Activated naive CD8-positive, alpha-beta T cell treated with anti-CD3 and anti-CD28 coated beads, Interleukin-2, amount 50 U/mL, for 16 hours (primary cell): ENCODE results near the gene NFIA.

Source experiments
- DNase-seq: peaks from one replicate; pipeline ENCODE4 v3.0.0-alpha.2; 2020; ENCODE audit warnings: low read depth, low spot score

The NFIA gene

GRCh38 chr1:61083807-61084440, 1.6 kb downstream of the NFIA start:
- DNase-seq = no peak

GRCh38 chr1:61084491-61085031, 2.2 kb downstream of the NFIA start:
- no peak for DNase-seq

GRCh38 chr1:61085206-61085982, 3.0 kb downstream of the NFIA start:
- DNase-seq = no peak

DNA sequence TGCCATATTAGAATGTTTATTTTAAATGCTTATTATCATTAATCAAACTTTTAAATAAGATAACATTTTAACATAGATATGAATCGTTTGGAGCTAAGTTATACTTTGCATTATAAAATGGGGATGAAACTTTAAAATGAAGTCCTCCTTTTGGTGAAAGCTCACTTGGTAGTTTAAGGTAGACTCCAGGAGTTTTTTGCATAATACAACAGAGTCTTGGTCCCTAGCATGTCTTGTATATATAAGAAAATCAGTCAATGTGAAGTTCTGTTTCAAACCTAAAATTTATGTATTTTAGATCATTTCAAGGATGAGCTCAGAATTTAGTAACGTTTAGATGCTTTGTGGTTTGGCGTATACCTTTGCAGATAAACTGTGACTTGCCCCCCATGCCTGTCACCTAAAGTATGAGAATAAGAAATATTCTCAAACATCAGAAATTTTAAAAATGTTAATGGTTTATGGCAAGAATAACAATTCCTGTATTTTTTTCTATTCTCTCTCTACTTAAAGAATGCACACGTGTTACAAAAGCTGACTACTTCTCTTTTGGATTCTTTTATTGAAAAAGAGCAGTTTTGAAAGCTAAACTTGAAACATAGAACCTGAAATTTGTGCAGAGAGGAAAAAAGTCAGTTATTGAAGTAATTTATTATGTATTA, 3.8 kb downstream of the NFIA start:
- DNase-seq = no peak

DNA sequence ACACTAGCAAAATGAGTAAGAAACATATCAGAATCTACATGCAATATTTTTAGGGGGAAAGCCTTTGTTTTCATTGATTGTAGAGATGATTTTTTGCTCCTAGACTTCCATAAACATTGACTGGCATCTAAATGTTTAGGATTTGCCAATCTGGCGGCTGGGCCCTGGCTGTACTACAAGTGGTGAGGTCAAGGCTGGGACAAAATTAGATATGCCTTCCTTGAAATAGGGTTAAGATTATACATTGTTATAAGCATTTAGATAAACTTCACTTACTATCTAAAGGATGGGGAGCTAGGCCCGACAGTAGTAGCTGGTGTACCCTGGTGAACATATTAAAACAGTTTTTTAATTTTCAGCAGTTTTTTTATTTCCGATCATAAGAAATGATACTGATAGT, 5.2 kb downstream of the NFIA start:
- DNase-seq = no peak

DNA sequence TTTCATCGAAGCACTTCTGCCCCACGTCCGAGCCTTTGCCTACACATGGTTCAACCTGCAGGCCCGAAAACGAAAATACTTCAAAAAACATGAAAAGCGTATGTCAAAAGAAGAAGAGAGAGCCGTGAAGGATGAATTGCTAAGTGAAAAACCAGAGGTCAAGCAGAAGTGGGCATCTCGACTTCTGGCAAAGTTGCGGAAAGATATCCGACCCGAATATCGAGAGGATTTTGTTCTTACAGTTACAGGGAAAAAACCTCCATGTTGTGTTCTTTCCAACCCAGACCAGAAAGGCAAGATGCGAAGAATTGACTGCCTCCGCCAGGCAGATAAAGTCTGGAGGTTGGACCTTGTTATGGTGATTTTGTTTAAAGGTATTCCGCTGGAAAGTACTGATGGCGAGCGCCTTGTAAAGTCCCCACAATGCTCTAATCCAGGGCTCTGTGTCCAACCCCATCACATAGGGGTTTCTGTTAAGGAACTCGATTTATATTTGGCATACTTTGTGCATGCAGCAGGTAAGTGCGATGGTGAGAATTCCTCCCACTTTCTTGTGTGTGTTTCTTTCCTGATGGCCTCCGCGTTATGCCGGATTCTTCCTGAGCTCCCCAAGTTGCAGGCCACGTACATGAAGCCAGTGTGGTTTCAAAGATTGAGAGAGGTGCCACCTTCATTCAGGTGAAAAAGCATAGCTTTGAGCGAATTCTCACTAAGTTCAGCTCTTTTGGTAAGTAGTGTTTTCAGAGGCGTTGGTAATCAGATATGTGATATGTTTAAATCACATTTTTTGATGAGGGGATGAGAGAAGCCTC, 6.0 kb downstream of the NFIA start:
- no peak for DNase-seq

DNA sequence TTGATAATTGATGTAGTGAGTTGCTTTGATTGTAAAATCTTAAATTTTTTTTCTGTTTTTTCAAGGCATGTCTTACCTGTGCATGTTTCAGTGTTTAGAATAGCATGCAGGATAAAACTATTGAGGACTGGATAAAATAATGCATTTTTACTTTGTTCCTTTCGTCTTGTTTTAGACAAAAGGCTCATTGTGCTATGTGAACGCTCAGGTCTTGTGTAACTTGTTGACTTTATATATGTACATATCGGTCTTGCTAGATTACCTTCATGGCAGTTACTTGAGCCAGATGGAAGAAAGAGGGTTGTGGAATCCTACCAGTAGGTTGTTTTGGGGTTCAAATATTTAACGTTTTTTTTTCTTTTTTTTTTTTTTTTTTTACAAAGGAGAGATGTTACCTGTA, 7.0 kb downstream of the NFIA start:
- no peak for DNase-seq

DNA sequence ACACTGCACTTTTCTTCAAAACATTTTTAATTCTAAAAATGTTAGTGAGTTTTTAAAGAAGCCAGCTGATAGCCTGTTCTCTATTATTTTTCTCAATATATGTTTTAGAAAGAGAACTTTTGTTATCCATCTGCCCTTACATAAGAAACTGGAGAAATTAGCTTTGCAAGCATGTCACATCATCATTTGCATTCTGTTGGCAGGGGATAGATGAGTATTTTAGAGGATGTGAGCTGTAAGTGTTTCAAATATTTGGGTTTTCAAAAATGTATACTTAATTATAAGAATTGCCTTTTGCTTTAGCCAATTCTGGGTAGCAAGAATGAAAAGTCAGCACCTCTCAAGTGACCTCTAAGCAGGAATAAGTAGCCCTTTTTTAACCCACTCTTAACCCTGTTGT, 7.4 kb downstream of the NFIA start:
- DNase-seq = no peak

GRCh38 chr1:61090546-61091202, 8.3 kb downstream of the NFIA start:
- no peak for DNase-seq

DNA sequence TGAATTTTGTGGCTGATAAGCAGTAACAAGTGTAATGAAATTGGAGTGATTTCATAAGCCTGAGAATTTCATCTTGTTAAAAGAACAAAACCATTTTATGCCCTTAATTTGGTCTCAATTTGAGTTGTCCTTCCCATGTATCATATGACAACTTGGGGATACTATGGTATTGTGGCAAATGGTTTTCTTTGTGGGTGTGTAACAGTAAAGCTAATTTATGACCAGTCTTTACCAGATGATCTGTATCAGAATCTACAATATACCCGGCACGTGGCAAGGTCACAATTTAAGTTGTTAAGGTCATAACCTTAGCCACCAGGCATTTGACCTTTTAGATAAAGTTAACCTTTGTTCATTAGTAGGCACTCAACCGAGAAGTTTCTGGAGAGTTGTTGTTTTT, 9.1 kb downstream of the NFIA start:
- no peak for DNase-seq

DNA sequence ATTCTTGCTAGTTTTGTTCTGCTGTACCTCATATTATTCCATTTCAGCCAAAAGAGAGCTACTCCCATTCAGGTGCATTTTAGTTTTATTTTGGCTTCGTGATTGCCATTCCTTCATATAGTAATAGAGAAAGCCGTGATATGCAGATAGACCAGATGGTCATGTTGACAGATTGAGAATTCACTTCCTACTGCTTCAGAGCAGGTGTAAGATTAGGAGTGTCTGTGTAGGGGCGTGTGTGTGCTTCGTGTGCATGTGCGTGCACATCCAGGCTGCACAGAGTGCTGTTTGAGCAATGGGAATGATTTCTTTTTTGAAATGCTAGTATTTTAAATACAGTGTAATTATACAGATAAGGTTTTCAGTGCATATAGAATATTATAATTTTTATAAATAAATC, 10.3 kb downstream of the NFIA start:
- no peak for DNase-seq

- no peak for DNase-seq
These were observed 11.3 kb downstream of the NFIA start for GRCh38 chr1:61093525-61094137.

DNA sequence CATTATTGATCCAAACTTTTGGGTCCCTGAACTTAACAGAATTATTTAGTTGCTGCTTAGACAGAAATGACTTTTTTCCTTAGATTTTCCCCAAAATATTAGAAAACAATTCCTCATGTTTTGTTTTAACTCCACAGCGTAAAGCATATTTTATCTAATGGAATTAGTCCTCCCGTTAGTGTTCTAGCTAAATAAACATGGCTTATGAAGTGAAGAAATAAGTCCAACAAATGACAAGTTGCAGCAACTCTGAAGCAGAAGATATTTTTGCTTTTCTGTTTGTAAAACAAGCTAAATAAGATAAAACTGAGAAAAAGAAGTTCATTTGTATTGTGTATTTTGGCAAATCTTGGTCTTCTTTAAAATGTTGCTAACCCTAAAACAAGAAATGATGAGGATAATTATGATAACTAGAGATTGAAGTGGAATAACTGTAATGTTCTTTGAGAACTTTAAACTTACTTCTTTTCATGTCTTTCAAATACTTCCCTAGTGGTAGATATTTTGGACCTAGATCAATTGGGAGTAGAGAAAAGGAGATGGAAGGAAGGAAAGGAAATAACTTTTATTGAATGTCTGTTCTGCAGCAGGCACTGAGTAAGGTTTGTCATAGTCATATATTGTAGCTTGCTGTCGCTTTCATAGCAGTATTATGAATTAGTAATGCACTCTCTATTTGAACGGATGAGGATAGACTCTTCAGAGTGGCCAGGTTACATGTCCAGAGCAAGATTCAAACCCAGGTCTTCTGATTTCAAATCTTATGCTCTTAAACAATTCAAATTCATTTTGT, 12.5 kb downstream of the NFIA start:
- DNase-seq = no peak

- no peak for DNase-seq
These were observed 13.1 kb downstream of the NFIA start for GRCh38 chr1:61095470-61095812.

DNA sequence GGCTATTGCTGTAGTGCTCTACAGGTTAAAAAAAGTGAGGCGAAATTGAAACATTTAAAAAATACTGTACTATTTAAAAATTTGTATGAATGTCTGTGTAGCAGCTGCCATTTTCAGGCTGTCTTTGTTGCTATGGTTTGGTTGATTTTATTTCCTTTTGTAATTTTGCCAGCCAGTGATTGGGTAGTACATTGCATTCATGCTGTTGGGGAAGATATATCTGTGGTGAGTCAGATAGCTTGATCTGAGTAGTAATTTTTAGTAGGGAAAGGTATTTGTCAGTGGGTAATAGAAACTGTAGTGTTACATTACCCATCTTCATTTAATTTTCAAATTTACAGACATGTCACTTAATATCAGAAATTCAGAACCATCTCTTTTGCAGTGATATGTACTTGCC, 15.0 kb downstream of the NFIA start:
- DNase-seq = no peak

DNA sequence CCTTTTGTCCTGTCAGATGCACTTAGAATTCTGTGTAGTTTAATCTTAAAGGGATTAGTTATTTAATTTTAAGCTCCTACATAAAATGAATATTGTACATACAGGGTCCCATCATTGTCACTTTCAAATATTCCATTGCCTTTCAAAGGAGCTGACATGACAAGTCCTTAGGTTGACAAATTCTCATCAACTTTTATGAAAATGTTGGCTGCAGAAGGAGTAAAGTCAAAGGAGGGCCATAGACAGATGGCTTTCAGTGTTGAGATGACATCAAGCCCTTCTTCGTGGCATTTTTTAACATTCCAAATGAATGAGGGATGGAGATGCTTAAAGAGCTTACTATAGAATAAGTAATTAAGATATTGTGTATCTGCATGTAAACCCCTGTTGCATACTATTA, 15.4 kb downstream of the NFIA start:
- no peak for DNase-seq

GRCh38 chr1:61098333-61098732, 16.0 kb downstream of the NFIA start:
- DNase-seq = no peak

GRCh38 chr1:61098906-61099437, 16.6 kb downstream of the NFIA start:
- no peak for DNase-seq

DNA sequence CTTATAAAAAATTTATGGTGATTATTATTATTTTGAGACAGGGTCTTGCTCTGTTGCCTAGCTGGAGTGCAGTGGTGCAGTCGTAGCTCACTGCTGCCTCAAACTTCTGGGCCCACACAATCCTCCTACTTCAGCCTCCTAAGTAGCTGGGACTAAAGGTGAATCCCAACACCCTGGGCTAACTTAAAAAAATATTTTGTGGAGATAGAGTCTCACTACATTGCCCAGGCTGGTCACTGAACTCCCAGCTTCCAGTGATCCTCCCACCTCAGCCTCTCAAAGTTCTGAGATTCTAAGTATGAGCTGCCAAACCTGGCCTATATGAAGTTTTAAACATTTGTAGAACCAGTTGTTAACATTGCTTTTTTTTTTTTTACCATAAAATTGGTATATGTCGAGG, 18.2 kb downstream of the NFIA start:
- DNase-seq = no peak

DNA sequence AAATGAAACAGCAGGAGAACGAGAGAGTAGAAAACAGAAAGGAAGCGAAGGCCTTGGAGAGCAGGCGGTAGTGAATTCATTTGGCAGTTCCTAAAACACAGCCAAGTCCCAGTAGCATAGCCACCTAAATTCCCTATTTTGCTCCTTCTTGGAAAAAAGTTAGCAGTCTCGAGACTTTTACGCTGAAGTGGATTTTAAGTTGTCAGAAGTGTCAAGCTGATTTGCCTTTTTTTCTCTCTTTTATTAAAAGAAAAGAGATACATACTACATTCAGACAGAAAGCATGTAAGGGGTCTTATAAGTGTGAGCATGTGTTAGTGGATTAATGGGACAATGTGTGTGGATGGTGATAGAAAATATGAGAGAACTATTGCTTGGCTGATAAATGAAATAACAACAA, 19.2 kb downstream of the NFIA start:
- no peak for DNase-seq
